ENCODE measurements around the gene WDFY4. TPM values are rescaled to one million over a fixed set of nuclear protein-coding genes. Genes with fewer than 3 reads are reported as not detected.

Gene WDFY4
- total and polyA plus RNA-seq, 2 donors (not counting 1 experiment from before 2014, with no cell fraction given): 0.06 to 0.66 TPM

DNA sequence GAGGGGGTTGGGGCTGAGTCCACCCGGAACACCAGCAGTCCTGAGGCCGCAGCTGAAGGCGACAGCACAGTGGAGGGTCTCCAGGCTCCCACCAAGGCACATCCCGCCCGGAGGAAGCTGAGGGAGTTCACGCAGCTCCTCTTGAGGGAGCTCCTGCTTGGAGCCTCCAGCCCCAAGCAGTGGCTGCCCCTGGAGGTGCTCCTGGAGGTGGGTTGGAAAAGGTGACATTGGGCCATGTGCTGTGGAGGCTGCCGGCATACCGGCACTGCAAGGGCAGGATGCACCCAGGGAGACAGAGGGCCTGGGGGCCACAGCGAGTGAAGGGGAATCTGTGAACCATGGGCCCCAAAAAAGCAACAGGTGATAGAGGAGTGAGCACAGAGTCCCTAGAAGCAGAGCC lies 135.6 kb downstream of the WDFY4 start:
- Histone ChIP-seq H3K36me3 (ENCODE audit: control insufficient read depth, insufficient read depth, low read length) (no peaks in the 10 kb centered on the region), H3K9me3 (ENCODE audit: control insufficient read depth, insufficient read depth, low read depth, low read length) (no peaks in the 10 kb centered on the region), H3K27ac (ENCODE audit: insufficient read depth, low read length) (no peak overlapping the region), H3K4me3 (replicated peaks in 1 of 4; ENCODE audit: control extremely low read depth in 1 of 4, insufficient read depth in 1 of 4, low read depth in 3 of 4, low read length in 4 of 4) (no peak overlapping the region), H3K4me2 (ENCODE audit: extremely low read depth, insufficient read depth, low read length) (no peak overlapping the region), H4K20me1 (ENCODE audit: control insufficient read depth, extremely low read depth, insufficient read depth, low read length) (no peaks in the 10 kb centered on the region), H3K79me2 (ENCODE audit: control insufficient read depth, insufficient read depth, low read length) (no peaks in the 10 kb centered on the region), H3K4me1 (ENCODE audit: control insufficient read depth, extremely low read depth, insufficient read depth, low read length) (no peaks in the 10 kb centered on the region), H2AFZ (ENCODE audit: low read length) (no peak overlapping the region), H3K9ac (ENCODE audit: insufficient read depth, low read length) (no peak overlapping the region), H3K27me3 (ENCODE audit: control insufficient read depth, insufficient read depth, low read length) (no peaks in the 10 kb centered on the region)
- no peak for DNase-seq (ENCODE audit: low read depth in 2 of 2)
- no peak for TF ChIP-seq EZH2 (IDR thresholded peaks at IDR 0.05; ENCODE audit: low read length, missing control alignments)
- TF ChIP-seq, protein P1, sequence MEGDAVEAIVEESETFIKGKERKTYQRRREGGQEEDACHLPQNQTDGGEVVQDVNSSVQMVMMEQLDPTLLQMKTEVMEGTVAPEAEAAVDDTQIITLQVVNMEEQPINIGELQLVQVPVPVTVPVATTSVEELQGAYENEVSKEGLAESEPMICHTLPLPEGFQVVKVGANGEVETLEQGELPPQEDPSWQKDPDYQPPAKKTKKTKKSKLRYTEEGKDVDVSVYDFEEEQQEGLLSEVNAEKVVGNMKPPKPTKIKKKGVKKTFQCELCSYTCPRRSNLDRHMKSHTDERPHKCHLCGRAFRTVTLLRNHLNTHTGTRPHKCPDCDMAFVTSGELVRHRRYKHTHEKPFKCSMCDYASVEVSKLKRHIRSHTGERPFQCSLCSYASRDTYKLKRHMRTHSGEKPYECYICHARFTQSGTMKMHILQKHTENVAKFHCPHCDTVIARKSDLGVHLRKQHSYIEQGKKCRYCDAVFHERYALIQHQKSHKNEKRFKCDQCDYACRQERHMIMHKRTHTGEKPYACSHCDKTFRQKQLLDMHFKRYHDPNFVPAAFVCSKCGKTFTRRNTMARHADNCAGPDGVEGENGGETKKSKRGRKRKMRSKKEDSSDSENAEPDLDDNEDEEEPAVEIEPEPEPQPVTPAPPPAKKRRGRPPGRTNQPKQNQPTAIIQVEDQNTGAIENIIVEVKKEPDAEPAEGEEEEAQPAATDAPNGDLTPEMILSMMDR (conservative IDR thresholded peaks at IDR 0.05 in 1 of 2, IDR thresholded peaks at IDR 0.05 in 1 of 2; ENCODE audit: low read depth in 1 of 2, low read length in 2 of 2): no peak

DNA sequence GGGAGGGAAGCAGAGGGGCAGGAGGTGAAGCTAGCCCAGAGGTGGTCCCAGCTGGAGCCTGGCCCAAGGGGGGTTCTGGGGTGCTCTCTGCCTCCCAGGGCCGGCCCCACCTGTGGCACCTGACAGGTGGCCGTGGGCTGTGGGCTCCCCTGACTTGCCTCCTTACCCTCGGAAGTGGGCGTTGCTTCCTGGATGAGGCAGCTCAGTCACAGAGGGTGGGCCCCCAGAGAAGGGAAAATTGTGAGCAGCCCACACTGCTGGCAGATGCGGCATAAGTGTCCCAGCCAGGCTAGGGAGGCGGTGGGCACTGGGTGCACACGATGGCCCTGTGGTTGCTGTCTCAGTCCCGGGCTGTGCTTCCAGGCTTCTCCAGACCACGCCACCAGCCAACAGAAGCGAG lies 136.0 kb downstream of the WDFY4 start:
- no peaks in the 10 kb centered on the region for H3K4me1 ChIP-seq (ENCODE audit: control insufficient read depth, extremely low read depth, insufficient read depth, low read length)
- no peaks in the 10 kb centered on the region for H3K27me3 ChIP-seq (ENCODE audit: control insufficient read depth, insufficient read depth, low read length)
- no peak overlapping the region for H3K9ac ChIP-seq (ENCODE audit: insufficient read depth, low read length)
- no peak overlapping the region for H3K4me3 ChIP-seq (replicated peaks in 1 of 4; ENCODE audit: control extremely low read depth in 1 of 4, insufficient read depth in 1 of 4, low read depth in 3 of 4, low read length in 4 of 4)
- H2AFZ ChIP-seq (ENCODE audit: low read length): no peak overlapping the region
- no peak overlapping the region for H3K4me2 ChIP-seq (ENCODE audit: extremely low read depth, insufficient read depth, low read length)
- no peaks in the 10 kb centered on the region for H3K79me2 ChIP-seq (ENCODE audit: control insufficient read depth, insufficient read depth, low read length)
- no peak for DNase-seq (ENCODE audit: low read depth in 2 of 2)
- H3K9me3 ChIP-seq (ENCODE audit: control insufficient read depth, insufficient read depth, low read depth, low read length): no peaks in the 10 kb centered on the region
- no peaks in the 10 kb centered on the region for H4K20me1 ChIP-seq (ENCODE audit: control insufficient read depth, extremely low read depth, insufficient read depth, low read length)
- H3K27ac ChIP-seq (ENCODE audit: insufficient read depth, low read length): no peak overlapping the region
- TF ChIP-seq, protein P1 (conservative IDR thresholded peaks at IDR 0.05 in 1 of 2, IDR thresholded peaks at IDR 0.05 in 1 of 2; ENCODE audit: low read depth in 1 of 2, low read length in 2 of 2): no peak
- no peaks in the 10 kb centered on the region for H3K36me3 ChIP-seq (ENCODE audit: control insufficient read depth, insufficient read depth, low read length)

DNA sequence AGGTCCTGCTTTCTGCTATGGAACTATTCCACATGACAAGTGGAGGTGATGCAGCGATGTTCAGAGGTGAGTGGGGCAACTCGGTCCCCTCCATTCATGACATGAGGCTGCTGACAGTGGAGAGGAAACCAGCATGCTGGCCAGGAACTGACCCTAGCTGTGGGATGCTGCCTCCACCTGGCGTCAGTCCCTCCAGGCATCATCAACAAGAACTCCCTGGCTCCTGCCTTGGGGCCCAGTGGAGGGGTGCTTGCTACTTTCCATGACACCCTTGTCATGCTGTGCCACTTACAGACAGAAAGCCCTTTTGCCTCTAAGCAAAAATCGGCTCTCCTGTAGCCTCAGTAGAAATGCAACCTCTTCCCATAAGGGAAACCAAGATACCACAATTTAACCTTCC lies 136.4 kb downstream of the WDFY4 start:
- Histone ChIP-seq H4K20me1 (ENCODE audit: control insufficient read depth, extremely low read depth, insufficient read depth, low read length) (no peaks in the 10 kb centered on the region), H3K27ac (ENCODE audit: insufficient read depth, low read length) (no peak overlapping the region), H3K4me3 (replicated peaks in 1 of 4; ENCODE audit: control extremely low read depth in 1 of 4, insufficient read depth in 1 of 4, low read depth in 3 of 4, low read length in 4 of 4) (no peak overlapping the region), H3K27me3 (ENCODE audit: control insufficient read depth, insufficient read depth, low read length) (no peaks in the 10 kb centered on the region), H3K4me2 (ENCODE audit: extremely low read depth, insufficient read depth, low read length) (no peak overlapping the region), H3K4me1 (ENCODE audit: control insufficient read depth, extremely low read depth, insufficient read depth, low read length) (no peaks in the 10 kb centered on the region), H3K9me3 (ENCODE audit: control insufficient read depth, insufficient read depth, low read depth, low read length) (no peaks in the 10 kb centered on the region), H3K36me3 (ENCODE audit: control insufficient read depth, insufficient read depth, low read length) (no peaks in the 10 kb centered on the region), H3K9ac (ENCODE audit: insufficient read depth, low read length) (no peak overlapping the region), H2AFZ (ENCODE audit: low read length) (no peak overlapping the region), H3K79me2 (ENCODE audit: control insufficient read depth, insufficient read depth, low read length) (no peaks in the 10 kb centered on the region)
- TF ChIP-seq EZH2 (IDR thresholded peaks at IDR 0.05; ENCODE audit: low read length, missing control alignments): no peak
- TF ChIP-seq, protein P1 (conservative IDR thresholded peaks at IDR 0.05 in 1 of 2, IDR thresholded peaks at IDR 0.05 in 1 of 2; ENCODE audit: low read depth in 1 of 2, low read length in 2 of 2): no peak
- DNase-seq (ENCODE audit: low read depth in 2 of 2): no peak
